Mesodermal cell (in vitro differentiated cells): ENCODE data around the gene TMEM132A.

Experiments used
- H3K27ac ChIP-seq: 2 replicates; pipeline ENCODE4 v1.7.0; 2013; ENCODE audit warnings: mild to moderate bottlenecking, low read depth, low read length, moderate library complexity; ENCODE audit not compliant: severe bottlenecking
- H3K36me3 ChIP-seq: 2 replicates; pipeline ENCODE4 v1.7.1; 2013; ENCODE audit warnings: mild to moderate bottlenecking, low read length, moderate library complexity; ENCODE audit not compliant: control insufficient read depth, insufficient read depth
- H3K4me1 ChIP-seq: one replicate; pipeline ENCODE4 v1.7.1; 2013; ENCODE audit warnings: mild to moderate bottlenecking, low read length; ENCODE audit not compliant: insufficient read depth, control insufficient read depth, poor library complexity, severe bottlenecking
- H3K4me3 ChIP-seq: 2 replicates; pipeline ENCODE4 v1.7.0; 2013; ENCODE audit warnings: low read length, control low read depth, mild to moderate bottlenecking; ENCODE audit not compliant: insufficient read depth, poor library complexity, severe bottlenecking; ENCODE audit errors: extremely low read depth
- H3K9me3 ChIP-seq: 2 replicates; pipeline ENCODE4 v1.7.1; 2013; ENCODE audit warnings: mild to moderate bottlenecking, low read length, moderate library complexity; ENCODE audit not compliant: control insufficient read depth
- WGBS, 2 experiments: methylation state at CpG; one replicate each; pipeline ENCODE4 v1.1.5; 2013; ENCODE audit warnings: missing lambda C conversion rate in 2 of 2; ENCODE audit not compliant: insufficient coverage in 2 of 2; 5-methylcytosine and 5-hydroxymethylcytosine counted together

The TMEM132A gene

GRCh38 chr11:60915248-60915914 is 8.9 kb upstream of the TMEM132A start:
- Histone ChIP-seq H3K27ac (peak overlapping the region; percentile 67), H3K9me3 (no peaks in the 10 kb centered on the region), H3K4me3 (peak overlapping the region; percentile 78), H3K36me3 (peaks cover 30% of the 10 kb centered on the region), H3K4me1 (peaks cover 16% of the 10 kb centered on the region)
- whole genome bisulfite sequencing, 2 experiments = 10 to 11% methylated on average over 10 to 12 of the region's 17 CpGs

- Histone ChIP-seq H3K4me3 (no peak overlapping the region), H3K36me3 (peaks cover 43% of the 10 kb centered on the region), H3K27ac (no peak overlapping the region), H3K4me1 (peaks cover 16% of the 10 kb centered on the region), H3K9me3 (no peaks in the 10 kb centered on the region)
- WGBS, 2 experiments = 88 to 89% methylated on average over 1 to 3 of the region's 3 CpGs
Observed at GRCh38 chr11:60916669-60917206, 7.5 kb upstream of the TMEM132A start.

GRCh38 chr11:60917267-60917666 is 7.0 kb upstream of the TMEM132A start:
- Histone ChIP-seq H3K36me3 (peaks cover 46% of the 10 kb centered on the region), H3K9me3 (no peaks in the 10 kb centered on the region), H3K4me1 (peaks cover 16% of the 10 kb centered on the region), H3K27ac (no peak overlapping the region), H3K4me3 (no peak overlapping the region)
- WGBS, 2 experiments = 86 to 92% methylated on average over 1 of the region's 1 CpG

GRCh38 chr11:60918251-60918938 is 5.9 kb upstream of the TMEM132A start:
- H3K4me3 ChIP-seq = no peak overlapping the region
- H3K27ac ChIP-seq = no peak overlapping the region
- H3K9me3 ChIP-seq = no peaks in the 10 kb centered on the region
- H3K4me1 ChIP-seq = peaks cover 16% of the 10 kb centered on the region
- 93% methylated on average over 3 to 4 of the region's 4 CpGs for WGBS, 2 experiments
- peaks cover 54% of the 10 kb centered on the region for H3K36me3 ChIP-seq

GRCh38 chr11:60918939-60919265 is 5.4 kb upstream of the TMEM132A start:
- Histone ChIP-seq H3K4me3 (no peak overlapping the region), H3K4me1 (peaks cover 18% of the 10 kb centered on the region), H3K27ac (no peak overlapping the region), H3K36me3 (peaks cover 54% of the 10 kb centered on the region), H3K9me3 (no peaks in the 10 kb centered on the region)
- WGBS, 2 experiments = 78% methylated on average over 2 of the region's 2 CpGs; no CpG with 5 or more reads in 1 of the 2 experiments

GRCh38 chr11:60919320-60919719 is 4.9 kb upstream of the TMEM132A start:
- 100% methylated on average over 1 of the region's 1 CpG; no CpG with 5 or more reads in 1 of the 2 experiments for whole genome bisulfite sequencing, 2 experiments
- H3K4me3 ChIP-seq = no peak overlapping the region
- H3K36me3 ChIP-seq = peaks cover 54% of the 10 kb centered on the region
- H3K4me1 ChIP-seq = peaks cover 21% of the 10 kb centered on the region
- no peak overlapping the region for H3K27ac ChIP-seq
- no peaks in the 10 kb centered on the region for H3K9me3 ChIP-seq

GRCh38 chr11:60919956-60920355 is 4.3 kb upstream of the TMEM132A start:
- Histone ChIP-seq H3K27ac (no peak overlapping the region), H3K36me3 (peaks cover 54% of the 10 kb centered on the region), H3K4me1 (peaks cover 21% of the 10 kb centered on the region), H3K4me3 (no peak overlapping the region), H3K9me3 (no peaks in the 10 kb centered on the region)
- 79 to 100% methylated on average over 2 of the region's 2 CpGs for WGBS, 2 experiments

GRCh38 chr11:60921259-60921658 is 3.0 kb upstream of the TMEM132A start:
- peaks cover 26% of the 10 kb centered on the region for H3K4me1 ChIP-seq
- H3K9me3 ChIP-seq = no peaks in the 10 kb centered on the region
- WGBS, 2 experiments = 92 to 95% methylated on average over 7 to 11 of the region's 11 CpGs
- H3K4me3 ChIP-seq = no peak overlapping the region
- no peak overlapping the region for H3K27ac ChIP-seq
- peaks cover 53% of the 10 kb centered on the region for H3K36me3 ChIP-seq

- 95 to 96% methylated on average over 22 of the region's 23 CpGs for WGBS, 2 experiments
- Histone ChIP-seq H3K9me3 (no peaks in the 10 kb centered on the region), H3K36me3 (peaks cover 53% of the 10 kb centered on the region), H3K4me1 (peaks cover 26% of the 10 kb centered on the region), H3K27ac (no peak overlapping the region), H3K4me3 (no peak overlapping the region)
Observed at GRCh38 chr11:60921777-60922335, 2.4 kb upstream of the TMEM132A start.

GRCh38 chr11:60922906-60923305 is 1.4 kb upstream of the TMEM132A start:
- 84 to 90% methylated on average over 2 to 4 of the region's 6 CpGs for WGBS, 2 experiments
- no peak overlapping the region for H3K27ac ChIP-seq
- peaks cover 56% of the 10 kb centered on the region for H3K36me3 ChIP-seq
- H3K4me1 ChIP-seq = peaks cover 26% of the 10 kb centered on the region
- H3K9me3 ChIP-seq = no peaks in the 10 kb centered on the region
- no peak overlapping the region for H3K4me3 ChIP-seq
